Measurements from ENCODE around the gene CCL3.
"Not testable (repeated sequence)": the region's sequence is repeated elsewhere in the genome, so short reads cannot be mapped to it uniquely, and the experiment has no call there.

Gene CCL3

DNA sequence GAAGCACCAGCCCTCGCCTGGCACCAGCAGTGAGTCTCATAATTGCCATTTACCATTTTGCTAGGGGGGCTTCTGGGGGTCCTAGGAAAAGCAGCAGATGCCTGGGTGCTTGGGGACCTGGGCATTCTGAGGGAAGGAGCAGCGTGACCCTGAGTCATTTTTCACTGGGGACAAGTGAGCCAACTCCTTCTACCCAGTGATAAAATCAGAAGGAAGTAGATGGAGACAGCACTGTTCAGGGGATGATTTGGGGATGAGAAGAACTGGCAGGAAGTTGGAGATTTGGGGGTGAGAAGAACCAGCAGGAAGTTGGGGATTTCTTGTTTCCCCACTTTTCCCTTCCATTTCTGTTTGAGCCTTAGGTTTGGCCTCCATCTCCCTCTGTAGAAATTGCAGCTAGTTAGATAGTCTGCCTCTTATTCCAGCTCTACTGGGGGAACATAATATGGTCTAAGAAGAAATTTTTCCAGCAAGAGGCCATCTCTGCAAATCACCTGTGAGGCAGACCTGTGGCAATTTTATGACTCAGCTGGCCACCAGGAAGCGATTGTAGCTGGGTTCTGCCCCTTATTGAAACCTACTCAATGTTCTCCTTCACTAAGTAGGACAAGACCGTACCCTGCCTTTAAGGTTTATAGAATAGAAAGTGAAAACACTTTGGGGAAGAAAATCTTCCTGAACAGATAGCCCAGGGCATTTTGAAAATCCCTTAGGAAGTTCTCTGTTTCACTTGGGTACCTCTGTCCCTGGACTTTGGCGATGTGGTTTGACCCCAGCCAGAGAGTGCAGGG is 8.1 kb downstream of the CCL3 start:
- not testable (repeated sequence) for H3K27ac Mint-ChIP-seq, H3K9me3 Mint-ChIP-seq, H3K36me3 Mint-ChIP-seq, H3K4me3 Mint-ChIP-seq, H3K4me1 Mint-ChIP-seq
- H3K27me3 Mint-ChIP-seq, result peaks cover 11% of the 10 kb centered on the region

DNA sequence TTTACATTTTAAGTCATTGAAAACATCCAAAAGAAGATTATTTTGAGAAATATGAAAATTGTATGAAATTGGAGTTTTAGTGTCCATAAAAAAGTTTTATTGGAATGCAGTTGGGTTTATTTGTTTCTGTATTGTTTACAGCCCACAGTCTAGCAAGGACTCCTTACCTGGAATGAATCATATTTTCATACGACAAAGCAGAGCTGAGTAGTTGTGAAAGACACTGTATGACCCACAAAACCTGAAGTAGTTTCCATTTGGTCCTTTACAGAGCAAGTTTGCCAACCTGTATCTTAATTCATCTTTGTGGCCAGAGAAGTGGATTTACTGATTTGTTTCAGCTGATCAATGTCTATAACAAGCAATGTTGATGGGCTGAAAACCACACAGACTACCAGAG is 15.6 kb downstream of the CCL3 start:
- Mint-ChIP-seq H3K36me3 (no peaks in the 10 kb centered on the region), H3K4me3 (no peak overlapping the region), H3K27me3 (peaks cover 7% of the 10 kb centered on the region), H3K4me1 (peaks cover 5% of the 10 kb centered on the region), H3K27ac (no peak overlapping the region), H3K9me3 (no peaks in the 10 kb centered on the region)

DNA sequence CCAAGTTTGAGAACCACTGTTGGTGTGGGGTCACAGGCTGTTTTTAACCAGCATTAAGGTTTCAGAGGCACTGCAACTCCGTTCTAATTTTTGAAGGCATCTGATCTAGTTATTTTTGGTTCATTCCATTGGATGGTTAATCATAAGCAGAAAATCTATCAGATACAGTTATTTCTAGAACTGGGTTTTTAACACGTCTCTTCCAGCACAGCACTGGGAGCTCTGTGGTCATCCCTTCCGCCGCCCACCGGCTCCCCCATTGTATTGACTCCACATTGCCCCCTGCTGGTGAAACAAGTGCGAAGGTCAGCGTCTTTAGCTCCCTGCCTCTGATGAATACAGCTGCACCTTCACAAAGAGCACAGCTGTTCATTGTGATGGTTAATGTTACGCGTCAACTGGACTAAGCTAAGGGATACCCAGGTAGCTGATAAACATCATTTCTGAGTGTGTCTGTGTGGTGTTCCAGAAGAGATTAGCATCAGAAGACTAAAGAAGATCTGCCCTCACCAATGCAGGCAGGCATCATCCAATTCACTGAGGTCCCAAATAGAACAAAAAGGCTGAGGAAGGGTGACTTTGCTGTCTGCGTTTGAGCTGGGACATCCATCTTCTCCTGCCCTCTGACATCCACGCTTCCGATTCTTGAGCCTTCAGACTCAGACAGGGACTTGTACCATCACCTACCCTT is 17.4 kb downstream of the CCL3 start:
- Mint-ChIP-seq H3K27ac (peak overlapping the region; percentile 14), H3K9me3 (no peaks in the 10 kb centered on the region), H3K36me3 (no peaks in the 10 kb centered on the region), H3K27me3 (peaks cover 2% of the 10 kb centered on the region), H3K4me3 (no peak overlapping the region), H3K4me1 (peaks cover 5% of the 10 kb centered on the region)

DNA sequence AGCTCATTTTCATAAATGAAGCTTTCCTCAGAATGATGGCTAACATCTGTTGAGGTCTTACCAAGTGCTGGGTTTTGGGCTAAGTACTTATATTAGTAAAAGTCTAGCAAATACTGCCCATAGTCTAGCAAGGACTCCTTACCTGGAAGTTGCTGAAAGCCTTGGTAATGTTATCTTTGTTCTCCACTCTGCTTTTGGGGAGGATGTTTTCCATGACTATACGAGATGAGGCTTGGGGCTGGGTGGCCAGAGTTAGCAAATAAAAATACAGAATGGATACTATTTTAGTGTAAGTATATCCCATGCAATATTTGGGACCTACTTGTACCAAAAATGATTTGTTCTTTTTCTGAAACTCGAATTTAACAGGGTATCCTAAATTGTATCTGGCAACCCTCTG is 18.2 kb downstream of the CCL3 start:
- Mint-ChIP-seq H3K4me3 (no peak overlapping the region), H3K4me1 (peaks cover 5% of the 10 kb centered on the region), H3K27me3 (peaks cover 2% of the 10 kb centered on the region), H3K9me3 (no peaks in the 10 kb centered on the region), H3K36me3 (no peaks in the 10 kb centered on the region), H3K27ac (no peak overlapping the region)

DNA sequence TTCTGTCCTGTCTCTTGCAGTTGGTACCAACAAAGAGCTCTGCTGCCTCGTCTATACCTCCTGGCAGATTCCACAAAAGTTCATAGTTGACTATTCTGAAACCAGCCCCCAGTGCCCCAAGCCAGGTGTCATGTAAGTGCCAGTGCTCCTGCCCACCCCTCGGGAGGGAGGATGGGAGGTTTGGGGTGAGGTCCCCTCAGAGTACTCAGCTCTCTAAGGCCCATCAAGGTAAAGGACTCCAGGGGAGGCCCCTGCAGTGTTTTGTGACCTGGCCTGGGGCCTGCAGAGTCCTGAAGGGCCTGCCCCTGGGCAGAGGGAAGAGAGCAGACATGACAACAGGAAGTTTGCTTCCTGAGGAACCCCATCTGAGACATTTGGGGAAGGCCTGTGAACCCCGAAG is 19.5 kb downstream of the CCL3 start:
- Mint-ChIP-seq H3K27ac (no peak overlapping the region), H3K36me3 (no peaks in the 10 kb centered on the region), H3K27me3 (no peaks in the 10 kb centered on the region), H3K9me3 (no peaks in the 10 kb centered on the region), H3K4me1 (peaks cover 5% of the 10 kb centered on the region), H3K4me3 (no peak overlapping the region)

DNA sequence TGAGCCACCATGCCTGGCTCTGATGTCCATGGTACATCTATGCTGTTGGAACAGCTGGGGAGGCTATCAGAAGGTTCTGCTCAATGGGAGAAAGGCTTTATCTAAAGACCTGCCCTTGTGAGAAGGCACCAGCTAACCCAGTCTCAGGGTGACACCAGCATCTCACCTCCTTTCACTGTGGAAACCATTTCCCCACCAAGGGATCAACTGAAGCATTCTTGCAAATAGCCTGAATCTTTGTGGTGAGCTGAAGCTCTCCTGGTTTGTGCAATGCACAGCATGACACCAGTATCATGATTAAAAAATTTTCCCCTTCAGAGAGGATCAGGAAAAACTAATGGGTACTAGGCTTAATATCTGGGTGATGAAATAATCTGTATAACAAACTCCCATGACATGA is 20.8 kb downstream of the CCL3 start:
- no peaks in the 10 kb centered on the region for H3K9me3 Mint-ChIP-seq
- peaks cover 5% of the 10 kb centered on the region for H3K4me1 Mint-ChIP-seq
- H3K27me3 Mint-ChIP-seq, result no peaks in the 10 kb centered on the region
- H3K27ac Mint-ChIP-seq, result no peak overlapping the region
- no peak overlapping the region for H3K4me3 Mint-ChIP-seq
- H3K36me3 Mint-ChIP-seq, result no peaks in the 10 kb centered on the region

DNA sequence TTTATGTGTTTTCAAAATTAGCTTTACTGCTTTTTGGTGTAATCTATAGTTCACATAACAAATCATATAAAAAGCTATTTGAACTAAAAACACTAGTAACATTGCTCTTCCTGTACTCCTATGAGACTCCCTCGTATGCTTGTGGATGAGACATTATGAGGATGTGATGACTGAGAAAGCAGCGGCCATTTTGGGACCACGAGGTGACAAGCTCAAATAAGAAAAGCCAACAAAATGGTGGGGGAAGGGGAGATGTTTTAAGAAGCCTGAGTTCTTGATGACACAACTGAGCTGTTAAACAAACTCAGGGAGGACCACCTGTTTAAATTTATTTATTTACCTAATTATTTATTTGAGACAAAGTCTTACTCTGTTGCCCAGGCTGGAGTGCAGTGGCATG is 21.4 kb downstream of the CCL3 start:
- H3K4me3 Mint-ChIP-seq, result no peak overlapping the region
- H3K9me3 Mint-ChIP-seq, result no peaks in the 10 kb centered on the region
- H3K4me1 Mint-ChIP-seq, result peaks cover 5% of the 10 kb centered on the region
- no peaks in the 10 kb centered on the region for H3K27me3 Mint-ChIP-seq
- no peaks in the 10 kb centered on the region for H3K36me3 Mint-ChIP-seq
- H3K27ac Mint-ChIP-seq, result no peak overlapping the region

DNA sequence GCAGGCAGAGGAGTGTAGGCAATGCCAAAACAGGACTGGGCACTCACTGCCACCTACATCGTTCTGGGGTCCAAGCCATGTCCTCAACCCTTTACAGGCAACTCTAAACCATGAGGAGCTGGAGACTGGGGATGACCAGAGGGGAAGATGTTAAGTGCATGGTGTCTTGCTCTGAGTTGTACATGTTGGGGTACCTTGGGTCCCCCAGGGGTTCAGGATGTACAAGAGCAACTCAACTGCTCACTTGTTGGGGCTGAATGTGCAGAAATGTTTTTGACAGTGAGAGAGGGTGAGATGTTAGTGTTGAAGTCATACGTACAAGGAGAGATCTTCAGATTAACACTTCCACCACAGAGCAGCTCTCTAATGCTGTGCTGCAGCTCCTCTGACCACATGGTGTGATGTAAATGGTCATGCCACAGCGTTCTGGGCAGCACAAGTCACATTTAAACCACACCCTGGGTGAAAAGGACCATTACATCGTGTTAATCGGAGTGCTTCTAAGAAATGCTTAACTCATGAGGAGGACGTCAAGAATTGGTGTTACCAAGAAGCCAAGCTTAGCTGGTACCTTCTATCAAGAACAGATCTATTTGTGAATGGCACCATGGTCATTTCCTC is 23.5 kb downstream of the CCL3 start:
- Mint-ChIP-seq H3K4me3 (no peak overlapping the region), H3K27ac (no peak overlapping the region), H3K27me3 (no peaks in the 10 kb centered on the region), H3K4me1 (no peaks in the 10 kb centered on the region), H3K9me3 (no peaks in the 10 kb centered on the region), H3K36me3 (no peaks in the 10 kb centered on the region)

DNA sequence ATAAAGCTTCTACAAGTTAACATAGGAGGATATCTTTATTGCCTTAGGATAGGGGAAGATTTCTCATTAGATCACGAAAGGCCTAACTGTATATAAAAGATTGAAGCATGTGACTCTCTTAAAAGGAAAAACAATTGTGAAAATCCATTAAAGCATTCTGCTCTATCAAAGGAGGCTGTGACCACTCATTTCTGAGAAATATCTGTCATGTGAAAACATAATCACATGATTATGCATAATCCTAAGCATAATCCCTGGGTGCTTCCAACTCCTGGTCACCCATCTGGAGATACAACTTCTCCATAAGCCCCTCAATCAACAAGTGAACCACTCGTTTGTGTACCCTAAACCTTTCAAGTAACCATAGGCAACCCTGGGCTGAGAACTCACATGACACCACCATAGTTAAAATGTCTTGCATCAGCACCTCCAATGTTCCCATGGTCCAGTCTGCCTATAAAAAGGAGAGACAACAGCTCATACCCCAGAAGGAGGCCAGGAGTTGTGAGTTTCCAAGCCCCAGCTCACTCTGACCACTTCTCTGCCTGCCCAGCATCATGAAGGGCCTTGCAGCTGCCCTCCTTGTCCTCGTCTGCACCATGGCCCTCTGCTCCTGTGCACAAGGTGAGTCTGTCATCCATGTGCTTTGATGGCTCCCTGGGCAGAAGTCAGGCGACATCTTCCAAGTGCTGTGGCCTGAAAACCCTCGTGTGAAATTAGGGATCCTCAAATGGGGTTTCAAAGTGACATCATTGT is 26.0 kb downstream of the CCL3 start, which contains the start of gene CCL18:
TSS of gene CCL18 (plus strand) at position 487 of the 756 bp plus-strand sequence. CDS start at position 558, 71 bp downstream.
- no peak within 1 kb of the TSS for H3K27ac Mint-ChIP-seq

DNA sequence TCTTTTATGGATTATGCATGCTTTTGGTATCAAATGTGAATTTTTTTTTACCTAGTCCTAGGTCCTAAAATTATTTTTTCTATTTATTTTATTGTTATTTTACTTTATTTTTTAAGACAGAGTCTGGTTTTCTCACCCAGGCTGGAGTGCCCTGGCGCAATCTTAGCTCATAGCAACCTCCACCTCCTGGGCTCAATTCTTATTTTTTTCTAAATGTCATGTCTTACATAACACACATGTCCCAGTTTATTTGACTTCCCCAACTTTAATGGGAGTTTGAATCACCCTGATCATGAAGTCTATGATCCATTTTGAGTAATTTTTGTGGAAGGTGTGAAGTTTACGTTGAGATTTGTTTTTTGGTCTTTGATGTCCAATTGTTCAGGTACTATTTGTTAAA is 29.1 kb downstream of the CCL3 start:
- no peak overlapping the region for H3K27ac Mint-ChIP-seq
- H3K36me3 Mint-ChIP-seq, result no peaks in the 10 kb centered on the region
- no peak overlapping the region for H3K4me3 Mint-ChIP-seq
- H3K4me1 Mint-ChIP-seq, result no peaks in the 10 kb centered on the region
- peaks cover 4% of the 10 kb centered on the region for H3K27me3 Mint-ChIP-seq
- H3K9me3 Mint-ChIP-seq, result no peaks in the 10 kb centered on the region

More for the DNA sequence above, 26.0 kb downstream of the CCL3 start, which contains the start of gene CCL18:
- Mint-ChIP-seq H3K27me3 (peaks cover 4% of the 10 kb centered on the region), H3K4me3 (no peak within 1 kb of the TSS), H3K9me3 (no peaks in the 10 kb centered on the region), H3K36me3 (no peaks in the 10 kb centered on the region), H3K4me1 (no peaks in the 10 kb centered on the region)

DNA sequence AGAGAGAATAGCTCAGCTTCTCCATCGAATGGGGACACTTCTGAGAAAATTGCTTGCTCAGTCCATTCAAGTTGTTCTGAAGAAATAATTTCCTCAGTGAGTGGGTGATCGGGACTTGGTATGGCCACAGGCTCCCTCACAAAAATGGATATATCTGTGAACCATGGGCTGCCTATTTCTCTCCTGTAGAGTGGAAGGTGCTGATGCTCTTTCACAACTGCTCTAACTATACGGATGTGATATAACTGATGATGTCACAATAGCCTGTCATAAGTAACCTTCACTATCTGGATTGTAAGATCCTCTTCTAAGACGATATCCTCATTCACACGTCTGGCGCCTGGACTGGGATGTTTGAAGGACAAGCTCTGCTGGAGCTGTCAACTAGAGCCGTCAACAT is 30.5 kb downstream of the CCL3 start:
- H3K9me3 Mint-ChIP-seq, result no peaks in the 10 kb centered on the region
- H3K27ac Mint-ChIP-seq, result no peak overlapping the region
- H3K4me1 Mint-ChIP-seq, result no peaks in the 10 kb centered on the region
- no peak overlapping the region for H3K4me3 Mint-ChIP-seq
- H3K36me3 Mint-ChIP-seq, result no peaks in the 10 kb centered on the region
- peaks cover 4% of the 10 kb centered on the region for H3K27me3 Mint-ChIP-seq

DNA sequence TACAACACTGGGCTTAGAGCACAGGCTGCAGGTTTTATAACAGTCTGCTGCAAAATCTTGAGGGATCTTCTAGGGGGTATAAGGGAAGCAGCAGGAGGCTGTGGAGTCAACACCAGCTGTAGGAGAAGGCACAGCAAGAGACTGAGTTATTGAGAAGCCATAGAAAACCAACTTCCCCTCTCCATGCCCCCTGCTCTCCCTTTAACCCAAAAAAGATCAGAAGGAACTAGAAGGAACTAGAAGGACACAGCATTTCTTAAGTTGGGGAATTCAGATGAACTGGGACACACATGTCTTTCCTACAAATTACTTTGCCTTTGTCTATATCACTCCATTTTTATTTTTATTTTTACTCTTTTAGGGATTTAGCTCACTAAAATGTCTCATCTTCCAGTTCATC is 32.0 kb downstream of the CCL3 start:
- Mint-ChIP-seq H3K36me3 (no peaks in the 10 kb centered on the region), H3K4me1 (no peaks in the 10 kb centered on the region), H3K27ac (no peak overlapping the region), H3K9me3 (no peaks in the 10 kb centered on the region), H3K4me3 (no peak overlapping the region), H3K27me3 (peaks cover 4% of the 10 kb centered on the region)

DNA sequence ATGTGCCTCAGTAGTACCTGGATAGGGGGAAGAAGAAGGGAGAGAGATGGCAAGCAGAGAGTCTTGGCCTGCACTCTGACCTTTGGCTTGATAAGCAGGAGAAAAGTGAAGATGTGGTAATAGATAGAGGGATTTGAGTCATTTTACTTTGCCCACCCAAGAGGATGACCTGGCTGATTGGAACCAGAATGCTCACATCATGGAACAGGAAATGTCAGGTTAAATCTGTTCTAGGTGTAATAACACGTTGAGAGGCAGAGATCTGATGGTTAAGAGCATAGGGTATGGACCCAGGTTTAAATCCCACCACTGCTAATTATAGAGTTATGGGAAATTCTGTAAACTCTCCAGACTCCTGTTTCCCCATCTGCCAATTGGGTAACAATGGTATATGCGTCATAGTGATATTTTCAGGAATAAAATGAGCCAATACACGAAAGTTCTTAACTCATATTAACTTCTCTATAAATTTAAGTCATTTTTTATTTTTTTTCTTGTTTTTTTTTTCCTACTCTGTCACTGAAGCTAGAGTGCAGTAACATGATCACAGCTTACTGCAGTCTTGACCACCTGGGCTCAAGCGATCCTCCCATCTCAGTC is 33.9 kb downstream of the CCL3 start:
- no peaks in the 10 kb centered on the region for H3K9me3 Mint-ChIP-seq

DNA sequence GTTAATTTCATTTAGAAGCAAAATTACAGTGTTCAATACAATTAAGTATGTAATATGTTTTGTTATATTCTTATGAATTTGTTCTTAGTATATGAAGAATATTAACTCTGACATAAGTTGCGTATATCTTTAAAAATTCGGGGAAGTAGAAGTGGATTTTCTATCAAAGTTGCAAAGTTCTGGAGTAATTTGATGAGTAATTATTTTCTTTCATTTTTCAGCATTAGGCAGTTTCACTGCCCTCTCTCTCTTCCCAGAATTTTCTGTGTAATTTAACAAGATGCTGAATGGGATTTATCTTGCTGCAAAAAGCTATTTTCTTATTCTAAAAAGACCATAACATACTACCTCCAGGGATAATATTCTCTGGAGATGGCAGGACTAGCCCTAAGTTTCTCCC is 34.8 kb downstream of the CCL3 start:
- Mint-ChIP-seq H3K27me3 (peaks cover 9% of the 10 kb centered on the region), H3K36me3 (peaks cover 2% of the 10 kb centered on the region), H3K4me3 (no peak overlapping the region), H3K4me1 (no peaks in the 10 kb centered on the region), H3K9me3 (peaks cover under 1% of the 10 kb centered on the region), H3K27ac (no peak overlapping the region)

More for the DNA sequence above, 33.9 kb downstream of the CCL3 start:
- Mint-ChIP-seq H3K4me3 (no peak overlapping the region), H3K36me3 (no peaks in the 10 kb centered on the region), H3K27ac (no peak overlapping the region), H3K4me1 (no peaks in the 10 kb centered on the region), H3K27me3 (peaks cover 9% of the 10 kb centered on the region)

DNA sequence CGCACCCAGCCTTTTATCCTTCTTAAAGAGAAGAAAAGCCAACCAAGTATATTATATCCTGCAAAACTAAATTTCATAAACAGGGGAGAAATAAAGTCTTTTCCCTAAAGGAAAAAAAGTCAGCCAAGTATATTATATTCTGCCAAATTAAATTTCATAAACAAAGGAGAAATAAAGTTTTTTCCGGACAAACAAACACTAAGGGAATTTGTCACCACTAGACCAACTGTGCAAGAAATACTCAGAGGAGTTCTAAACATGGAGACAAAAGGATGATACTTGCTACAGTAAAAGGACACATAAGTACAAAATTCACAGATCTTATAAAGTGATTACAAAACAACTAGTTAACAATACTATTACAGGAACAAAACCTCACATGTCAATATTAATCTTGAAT is 40.3 kb downstream of the CCL3 start:
- Mint-ChIP-seq H3K27ac (peak overlapping the region; percentile 31), H3K4me1 (no peaks in the 10 kb centered on the region), H3K36me3 (peaks cover 4% of the 10 kb centered on the region), H3K9me3 (peaks cover 18% of the 10 kb centered on the region), H3K27me3 (peaks cover 17% of the 10 kb centered on the region), H3K4me3 (no peak overlapping the region)
